DND-41 (cell line): ENCODE measurements around the gene HPCA.

Experiments
- ATAC-seq: fragments of 200-7000 bp; cut with Tn5 transposase; 3 replicates; pipeline ENCODE4 v1.9.1; 2021; ENCODE audit warnings: low read depth; ENCODE audit not compliant: insufficient read depth
- DNase-seq: peaks from one replicate; pipeline ENCODE4 v3.0.0-alpha.2; 2020
- H2AFZ ChIP-seq: 2 replicates; pipeline ENCODE4 v1.6.0; 2012; ENCODE audit warnings: low read depth, low read length
- H3K27ac ChIP-seq: 2 replicates; pipeline ENCODE4 v1.5.1; 2012; ENCODE audit warnings: low read length, inconsistent platforms
- H3K27me3 ChIP-seq: fragments of 200-600 bp; sonication (generic); 2 replicates; pipeline ENCODE4 v1.6.0; 2012; ENCODE audit warnings: low read length, mild to moderate bottlenecking, inconsistent platforms; ENCODE audit not compliant: insufficient read depth, poor library complexity
- H3K36me3 ChIP-seq: 2 replicates; pipeline ENCODE4 v1.5.1; 2012; ENCODE audit warnings: low read length, inconsistent platforms; ENCODE audit not compliant: insufficient read depth
- H3K4me1 ChIP-seq: 2 replicates; pipeline ENCODE4 v1.5.1; 2012; ENCODE audit warnings: mild to moderate bottlenecking, low read length; ENCODE audit not compliant: insufficient read depth
- H3K4me2 ChIP-seq: 2 replicates; pipeline ENCODE4 v1.6.0; 2012; ENCODE audit warnings: mild to moderate bottlenecking, moderate library complexity, low read length, inconsistent platforms; ENCODE audit not compliant: insufficient read depth
- H3K4me3 ChIP-seq, 2 experiments: fragments of 200-600 bp in 1 of 2; shearing (Covaris generic) in 1 of 2; 2 replicates each; pipeline ENCODE4 v1.5.1; 2012 to 2016; ENCODE audit warnings: inconsistent platforms in 2 of 2, low read length in 2 of 2, mild to moderate bottlenecking in 2 of 2, low read depth in 1 of 2, moderate library complexity in 1 of 2
- H3K79me2 ChIP-seq: 2 replicates; pipeline ENCODE4 v1.6.0; 2012; ENCODE audit warnings: low read length, inconsistent platforms; ENCODE audit not compliant: insufficient read depth
- H3K9ac ChIP-seq: 2 replicates; pipeline ENCODE4 v1.6.0; 2012; ENCODE audit warnings: low read depth, mild to moderate bottlenecking, inconsistent platforms, low read length, moderate library complexity
- H3K9me3 ChIP-seq: 2 replicates; pipeline ENCODE4 v1.5.1; 2012; ENCODE audit warnings: low read length, moderate library complexity, mild to moderate bottlenecking, inconsistent platforms; ENCODE audit not compliant: insufficient read depth, severe bottlenecking
- H4K20me1 ChIP-seq: 2 replicates; pipeline ENCODE4 v1.6.0; 2012; ENCODE audit warnings: low read length; ENCODE audit not compliant: insufficient read depth
- EZH2 ChIP-seq: IDR thresholded peaks from 3 replicates; pipeline ENCODE4 v1.6.1; 2012; ENCODE audit warnings: borderline replicate concordance, low read depth, mild to moderate bottlenecking, moderate library complexity, low read length, inconsistent platforms; ENCODE audit not compliant: severe bottlenecking
- TF ChIP-seq, protein P1 (sequence below): IDR thresholded peaks from 2 replicates; pipeline ENCODE4 v1.5.1; 2012; ENCODE audit warnings: borderline replicate concordance, low read length, moderate library complexity, mild to moderate bottlenecking; ENCODE audit not compliant: poor library complexity, severe bottlenecking; ENCODE audit errors: extremely low read depth

Gene HPCA

GRCh38 chr1:32906654-32907053 is 20.4 kb downstream of the HPCA start:
- Histone ChIP-seq H3K4me2 (no peak overlapping the region), H3K27me3 (no peaks in the 10 kb centered on the region), H3K4me3 (no peak overlapping the region), H3K9me3 (no peaks in the 10 kb centered on the region), H3K4me1 (no peaks in the 10 kb centered on the region), H4K20me1 (no peaks in the 10 kb centered on the region), H3K9ac (no peak overlapping the region), H3K27ac (no peak overlapping the region), H3K79me2 (no peaks in the 10 kb centered on the region), H2AFZ (no peak overlapping the region), H3K36me3 (no peaks in the 10 kb centered on the region)
- no peak for ATAC-seq
- no peak for TF ChIP-seq EZH2
- TF ChIP-seq, protein P1, sequence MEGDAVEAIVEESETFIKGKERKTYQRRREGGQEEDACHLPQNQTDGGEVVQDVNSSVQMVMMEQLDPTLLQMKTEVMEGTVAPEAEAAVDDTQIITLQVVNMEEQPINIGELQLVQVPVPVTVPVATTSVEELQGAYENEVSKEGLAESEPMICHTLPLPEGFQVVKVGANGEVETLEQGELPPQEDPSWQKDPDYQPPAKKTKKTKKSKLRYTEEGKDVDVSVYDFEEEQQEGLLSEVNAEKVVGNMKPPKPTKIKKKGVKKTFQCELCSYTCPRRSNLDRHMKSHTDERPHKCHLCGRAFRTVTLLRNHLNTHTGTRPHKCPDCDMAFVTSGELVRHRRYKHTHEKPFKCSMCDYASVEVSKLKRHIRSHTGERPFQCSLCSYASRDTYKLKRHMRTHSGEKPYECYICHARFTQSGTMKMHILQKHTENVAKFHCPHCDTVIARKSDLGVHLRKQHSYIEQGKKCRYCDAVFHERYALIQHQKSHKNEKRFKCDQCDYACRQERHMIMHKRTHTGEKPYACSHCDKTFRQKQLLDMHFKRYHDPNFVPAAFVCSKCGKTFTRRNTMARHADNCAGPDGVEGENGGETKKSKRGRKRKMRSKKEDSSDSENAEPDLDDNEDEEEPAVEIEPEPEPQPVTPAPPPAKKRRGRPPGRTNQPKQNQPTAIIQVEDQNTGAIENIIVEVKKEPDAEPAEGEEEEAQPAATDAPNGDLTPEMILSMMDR: no peak
- no peak for DNase-seq

GRCh38 chr1:32907435-32907834 is 21.1 kb downstream of the HPCA start:
- Histone ChIP-seq H3K4me2 (no peak overlapping the region), H3K9me3 (no peaks in the 10 kb centered on the region), H3K4me3 (no peak overlapping the region), H3K79me2 (no peaks in the 10 kb centered on the region), H3K27ac (no peak overlapping the region), H2AFZ (no peak overlapping the region), H3K27me3 (no peaks in the 10 kb centered on the region), H3K36me3 (no peaks in the 10 kb centered on the region), H3K4me1 (no peaks in the 10 kb centered on the region), H4K20me1 (no peaks in the 10 kb centered on the region), H3K9ac (no peak overlapping the region)
- TF ChIP-seq, protein P1: no peak
- no peak for TF ChIP-seq EZH2
- ATAC-seq (no peak), DNase-seq (no peak)

DNA sequence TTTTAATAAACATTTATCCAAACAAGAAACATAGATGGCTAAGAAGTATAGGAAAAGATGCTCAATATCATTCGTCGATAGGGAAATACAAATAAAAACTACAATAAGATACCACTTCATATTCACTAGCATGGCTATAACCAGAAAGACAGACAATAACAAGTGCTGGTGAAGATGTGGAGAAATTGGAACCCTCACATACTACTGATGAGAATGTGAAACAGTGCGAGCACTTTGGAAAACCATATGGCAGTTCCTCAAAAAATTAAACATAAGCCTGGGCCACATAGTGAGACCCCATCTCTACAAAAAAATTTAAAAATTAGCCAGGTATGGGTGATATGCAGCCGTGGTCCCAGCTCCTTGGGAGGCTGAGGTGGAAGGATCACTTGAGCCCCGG is 24.0 kb downstream of the HPCA start:
- Histone ChIP-seq H3K4me3 (no peak overlapping the region), H3K36me3 (no peaks in the 10 kb centered on the region), H4K20me1 (no peaks in the 10 kb centered on the region), H3K79me2 (no peaks in the 10 kb centered on the region), H3K27ac (no peak overlapping the region), H2AFZ (no peak overlapping the region), H3K4me1 (no peaks in the 10 kb centered on the region), H3K9me3 (no peaks in the 10 kb centered on the region), H3K4me2 (no peak overlapping the region), H3K9ac (no peak overlapping the region), H3K27me3 (no peaks in the 10 kb centered on the region)
- no peak for TF ChIP-seq EZH2
- TF ChIP-seq, protein P1: no peak
- DNase-seq (no peak), ATAC-seq (no peak)
